GM12875 (cell line): Measurements from ENCODE around the gene ELMO1.

ENCODE experiments used
- H3K4me3 ChIP-seq: one replicate; pipeline ENCODE4 v1.5.1; 2011; ENCODE audit warnings: low read depth, low read length, control low read depth
- TF ChIP-seq, protein P1 (sequence below): IDR thresholded peaks from 2 replicates; pipeline ENCODE4 v1.5.1; 2011; ENCODE audit warnings: low read depth, mild to moderate bottlenecking, control low read depth, inconsistent platforms, low read length, moderate library complexity, borderline replicate concordance; ENCODE audit not compliant: insufficient read depth

Gene ELMO1

GRCh38 chr7:37069336-37069735, 379.3 kb downstream of the ELMO1 start:
- H3K4me3 ChIP-seq, result no peak overlapping the region
- TF ChIP-seq, protein P1, sequence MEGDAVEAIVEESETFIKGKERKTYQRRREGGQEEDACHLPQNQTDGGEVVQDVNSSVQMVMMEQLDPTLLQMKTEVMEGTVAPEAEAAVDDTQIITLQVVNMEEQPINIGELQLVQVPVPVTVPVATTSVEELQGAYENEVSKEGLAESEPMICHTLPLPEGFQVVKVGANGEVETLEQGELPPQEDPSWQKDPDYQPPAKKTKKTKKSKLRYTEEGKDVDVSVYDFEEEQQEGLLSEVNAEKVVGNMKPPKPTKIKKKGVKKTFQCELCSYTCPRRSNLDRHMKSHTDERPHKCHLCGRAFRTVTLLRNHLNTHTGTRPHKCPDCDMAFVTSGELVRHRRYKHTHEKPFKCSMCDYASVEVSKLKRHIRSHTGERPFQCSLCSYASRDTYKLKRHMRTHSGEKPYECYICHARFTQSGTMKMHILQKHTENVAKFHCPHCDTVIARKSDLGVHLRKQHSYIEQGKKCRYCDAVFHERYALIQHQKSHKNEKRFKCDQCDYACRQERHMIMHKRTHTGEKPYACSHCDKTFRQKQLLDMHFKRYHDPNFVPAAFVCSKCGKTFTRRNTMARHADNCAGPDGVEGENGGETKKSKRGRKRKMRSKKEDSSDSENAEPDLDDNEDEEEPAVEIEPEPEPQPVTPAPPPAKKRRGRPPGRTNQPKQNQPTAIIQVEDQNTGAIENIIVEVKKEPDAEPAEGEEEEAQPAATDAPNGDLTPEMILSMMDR, result no peak

GRCh38 chr7:37068902-37069301, 379.8 kb downstream of the ELMO1 start:
- no peak overlapping the region for H3K4me3 ChIP-seq
- TF ChIP-seq, protein P1, result no peak

GRCh38 chr7:37068038-37068437, 380.6 kb downstream of the ELMO1 start:
- H3K4me3 ChIP-seq, result no peak overlapping the region
- TF ChIP-seq, protein P1, result no peak

- TF ChIP-seq, protein P1, result no peak
- H3K4me3 ChIP-seq, result no peak overlapping the region
Measured at GRCh38 chr7:37065779-37066271, 382.8 kb downstream of the ELMO1 start.

- TF ChIP-seq, protein P1, result no peak
- no peak overlapping the region for H3K4me3 ChIP-seq
Measured at GRCh38 chr7:37062560-37062859, 386.2 kb downstream of the ELMO1 start.

GRCh38 chr7:37061849-37062559, 386.7 kb downstream of the ELMO1 start:
- H3K4me3 ChIP-seq, result no peak overlapping the region
- TF ChIP-seq, protein P1, result no peak

DNA sequence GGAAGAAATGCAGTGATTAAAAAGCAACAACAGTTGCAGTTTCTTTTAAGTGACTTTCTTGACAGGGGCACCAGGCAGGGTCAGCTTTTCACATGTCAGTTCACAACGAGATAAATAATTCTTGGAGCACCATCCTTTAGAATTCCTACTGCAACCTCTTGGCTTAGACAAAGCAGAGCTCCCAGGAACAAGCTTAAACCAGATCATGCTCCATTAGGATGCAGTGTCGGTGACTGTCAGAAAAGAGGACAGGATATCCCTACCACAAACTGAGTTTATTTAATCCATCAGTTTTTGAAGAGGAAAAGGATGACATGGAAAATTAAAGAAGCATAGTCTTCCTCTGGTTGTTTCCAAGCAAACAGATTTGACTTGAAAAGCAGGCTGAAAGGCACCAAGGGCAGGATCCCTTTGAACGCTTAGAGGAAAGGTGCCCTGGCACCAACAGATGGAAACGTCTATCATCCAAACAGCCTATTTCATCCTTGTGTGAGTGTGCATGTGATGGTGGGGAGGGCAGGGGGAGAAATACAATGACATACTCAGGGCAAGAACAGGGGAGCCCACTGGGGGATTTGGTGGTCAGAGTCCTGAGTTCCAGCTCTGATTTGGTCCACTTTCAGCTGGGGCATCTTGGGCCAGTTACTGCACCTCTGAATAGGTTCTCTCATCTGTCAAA, 392.3 kb downstream of the ELMO1 start:
- H3K4me3 ChIP-seq, result no peak overlapping the region
- TF ChIP-seq, protein P1, result no peak
